ENCODE data around the gene GATAD2B. TPM values are rescaled to one million over a fixed set of nuclear protein-coding genes. Genes with fewer than 3 reads are reported as not detected.

Gene GATAD2B
- polyA plus RNA-seq, 1 donor from 2014 or later = 12.8 TPM

DNA sequence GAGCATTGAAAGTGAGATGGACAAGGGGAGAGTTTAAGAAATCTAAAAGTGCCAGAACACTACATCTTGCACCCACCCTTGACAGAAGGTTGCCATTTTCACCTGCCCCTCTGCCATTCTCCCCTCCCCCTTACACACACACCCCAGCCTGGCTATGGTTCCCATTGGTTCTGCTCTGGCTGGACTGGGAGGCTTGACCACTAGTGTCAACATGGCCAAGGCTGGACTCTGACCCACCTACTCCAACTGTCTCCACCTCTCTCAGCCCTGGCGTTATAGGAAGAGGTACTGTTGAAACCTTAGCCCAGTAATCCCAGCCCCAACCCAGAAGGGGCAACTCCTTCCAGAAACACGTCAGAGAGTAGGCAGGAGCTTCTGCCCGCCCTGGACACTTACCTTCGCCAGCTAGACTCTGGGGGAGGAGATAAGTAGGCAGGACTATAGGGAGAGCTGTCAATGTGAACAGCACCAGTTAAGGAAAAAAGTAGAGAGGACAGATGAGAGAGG lies 31.1 kb upstream of the GATAD2B start:
- H2AFZ ChIP-seq (ENCODE audit: low read depth, low read length) = no peak overlapping the region
- H3F3A ChIP-seq (ENCODE audit: insufficient read depth, low read length, poor library complexity, severe bottlenecking) = no peaks in the 10 kb centered on the region
- no peaks in the 10 kb centered on the region for H3K36me3 ChIP-seq (ENCODE audit: insufficient read depth, low read length)

DNA sequence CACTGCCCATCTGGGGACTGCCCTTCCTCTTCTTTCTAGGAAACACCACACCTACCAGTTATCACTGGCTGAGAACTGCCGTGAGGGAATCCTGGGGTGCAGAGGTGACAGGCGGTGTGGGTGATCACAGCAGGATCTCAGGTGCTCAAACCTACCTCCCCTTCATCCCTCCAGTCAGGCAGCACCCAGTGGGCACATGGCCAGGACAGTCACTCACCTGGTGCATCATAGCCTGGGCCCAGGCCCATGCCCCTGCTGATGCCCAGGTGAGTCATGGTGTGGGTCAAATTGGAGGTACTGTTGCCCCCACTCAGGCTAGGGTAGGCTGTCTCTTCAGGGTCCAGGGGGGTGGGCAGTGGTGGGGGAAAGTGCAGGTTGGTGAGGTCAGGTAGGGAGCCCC lies 29.0 kb upstream of the GATAD2B start:
- no peaks in the 10 kb centered on the region for H3F3A ChIP-seq (ENCODE audit: insufficient read depth, low read length, poor library complexity, severe bottlenecking)
- no peak overlapping the region for H3K27ac ChIP-seq (ENCODE audit: low read length)
- H3K4me3 ChIP-seq (ENCODE audit: low read length) = no peak overlapping the region
- no peaks in the 10 kb centered on the region for H3K9me2 ChIP-seq (ENCODE audit: insufficient read depth, low read length)
- H2AFZ ChIP-seq (ENCODE audit: low read depth, low read length) = no peak overlapping the region
- H3K4me2 ChIP-seq (ENCODE audit: low read length) = no peak overlapping the region
- H3K36me3 ChIP-seq (ENCODE audit: insufficient read depth, low read length) = no peaks in the 10 kb centered on the region
- no peaks in the 10 kb centered on the region for H3K9me3 ChIP-seq (ENCODE audit: low read length)
- no peak for TF ChIP-seq EZH2 (IDR thresholded peaks at IDR 0.05; ENCODE audit: borderline replicate concordance, insufficient read depth, low read length, poor library complexity, severe bottlenecking)
- TF ChIP-seq TAF1 (IDR thresholded peaks at IDR 0.05; ENCODE audit: low read depth) = no peak
- no peak for TF ChIP-seq MXI1 (conservative IDR thresholded peaks at IDR 0.05; ENCODE audit: poor library complexity, severe bottlenecking)
- no peak for TF ChIP-seq SMC3 (conservative IDR thresholded peaks at IDR 0.05; ENCODE audit: poor library complexity)
- no peak for TF ChIP-seq EP300 (conservative IDR thresholded peaks at IDR 0.05; ENCODE audit: poor library complexity, severe bottlenecking)
- TF ChIP-seq, protein P1, sequence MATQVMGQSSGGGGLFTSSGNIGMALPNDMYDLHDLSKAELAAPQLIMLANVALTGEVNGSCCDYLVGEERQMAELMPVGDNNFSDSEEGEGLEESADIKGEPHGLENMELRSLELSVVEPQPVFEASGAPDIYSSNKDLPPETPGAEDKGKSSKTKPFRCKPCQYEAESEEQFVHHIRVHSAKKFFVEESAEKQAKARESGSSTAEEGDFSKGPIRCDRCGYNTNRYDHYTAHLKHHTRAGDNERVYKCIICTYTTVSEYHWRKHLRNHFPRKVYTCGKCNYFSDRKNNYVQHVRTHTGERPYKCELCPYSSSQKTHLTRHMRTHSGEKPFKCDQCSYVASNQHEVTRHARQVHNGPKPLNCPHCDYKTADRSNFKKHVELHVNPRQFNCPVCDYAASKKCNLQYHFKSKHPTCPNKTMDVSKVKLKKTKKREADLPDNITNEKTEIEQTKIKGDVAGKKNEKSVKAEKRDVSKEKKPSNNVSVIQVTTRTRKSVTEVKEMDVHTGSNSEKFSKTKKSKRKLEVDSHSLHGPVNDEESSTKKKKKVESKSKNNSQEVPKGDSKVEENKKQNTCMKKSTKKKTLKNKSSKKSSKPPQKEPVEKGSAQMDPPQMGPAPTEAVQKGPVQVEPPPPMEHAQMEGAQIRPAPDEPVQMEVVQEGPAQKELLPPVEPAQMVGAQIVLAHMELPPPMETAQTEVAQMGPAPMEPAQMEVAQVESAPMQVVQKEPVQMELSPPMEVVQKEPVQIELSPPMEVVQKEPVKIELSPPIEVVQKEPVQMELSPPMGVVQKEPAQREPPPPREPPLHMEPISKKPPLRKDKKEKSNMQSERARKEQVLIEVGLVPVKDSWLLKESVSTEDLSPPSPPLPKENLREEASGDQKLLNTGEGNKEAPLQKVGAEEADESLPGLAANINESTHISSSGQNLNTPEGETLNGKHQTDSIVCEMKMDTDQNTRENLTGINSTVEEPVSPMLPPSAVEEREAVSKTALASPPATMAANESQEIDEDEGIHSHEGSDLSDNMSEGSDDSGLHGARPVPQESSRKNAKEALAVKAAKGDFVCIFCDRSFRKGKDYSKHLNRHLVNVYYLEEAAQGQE (IDR thresholded peaks at IDR 0.05; ENCODE audit: borderline replicate concordance) = no peak
- TF ChIP-seq RAD21 (conservative IDR thresholded peaks at IDR 0.05) = no peak
- H3K79me2 ChIP-seq (replicated peaks; ENCODE audit: insufficient read depth, low read length) = peaks cover 23% of the 10 kb centered on the region
- no peaks in the 10 kb centered on the region for H4K20me1 ChIP-seq (ENCODE audit: insufficient read depth)
- no peaks in the 10 kb centered on the region for H3K27me3 ChIP-seq (ENCODE audit: insufficient read depth, low read depth, low read length)
- no peak overlapping the region for H3K9ac ChIP-seq (ENCODE audit: low read length)

More for the DNA sequence above, 31.1 kb upstream of the GATAD2B start:
- H3K4me3 ChIP-seq (ENCODE audit: low read length) = no peak overlapping the region
- no peaks in the 10 kb centered on the region for H3K9me3 ChIP-seq (ENCODE audit: low read length)
- H3K9me2 ChIP-seq (ENCODE audit: insufficient read depth, low read length) = no peaks in the 10 kb centered on the region
- no peak overlapping the region for H3K27ac ChIP-seq (ENCODE audit: low read length)
- TF ChIP-seq, protein P2, sequence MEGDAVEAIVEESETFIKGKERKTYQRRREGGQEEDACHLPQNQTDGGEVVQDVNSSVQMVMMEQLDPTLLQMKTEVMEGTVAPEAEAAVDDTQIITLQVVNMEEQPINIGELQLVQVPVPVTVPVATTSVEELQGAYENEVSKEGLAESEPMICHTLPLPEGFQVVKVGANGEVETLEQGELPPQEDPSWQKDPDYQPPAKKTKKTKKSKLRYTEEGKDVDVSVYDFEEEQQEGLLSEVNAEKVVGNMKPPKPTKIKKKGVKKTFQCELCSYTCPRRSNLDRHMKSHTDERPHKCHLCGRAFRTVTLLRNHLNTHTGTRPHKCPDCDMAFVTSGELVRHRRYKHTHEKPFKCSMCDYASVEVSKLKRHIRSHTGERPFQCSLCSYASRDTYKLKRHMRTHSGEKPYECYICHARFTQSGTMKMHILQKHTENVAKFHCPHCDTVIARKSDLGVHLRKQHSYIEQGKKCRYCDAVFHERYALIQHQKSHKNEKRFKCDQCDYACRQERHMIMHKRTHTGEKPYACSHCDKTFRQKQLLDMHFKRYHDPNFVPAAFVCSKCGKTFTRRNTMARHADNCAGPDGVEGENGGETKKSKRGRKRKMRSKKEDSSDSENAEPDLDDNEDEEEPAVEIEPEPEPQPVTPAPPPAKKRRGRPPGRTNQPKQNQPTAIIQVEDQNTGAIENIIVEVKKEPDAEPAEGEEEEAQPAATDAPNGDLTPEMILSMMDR (IDR thresholded peaks at IDR 0.05; ENCODE audit: poor library complexity, severe bottlenecking) = no peak
- no peak for TF ChIP-seq TAF1 (IDR thresholded peaks at IDR 0.05; ENCODE audit: low read depth)
- TF ChIP-seq EP300 (conservative IDR thresholded peaks at IDR 0.05; ENCODE audit: poor library complexity, severe bottlenecking) = no peak
- no peak for TF ChIP-seq EZH2 (IDR thresholded peaks at IDR 0.05; ENCODE audit: borderline replicate concordance, insufficient read depth, low read length, poor library complexity, severe bottlenecking)
- no peak for TF ChIP-seq MXI1 (conservative IDR thresholded peaks at IDR 0.05; ENCODE audit: poor library complexity, severe bottlenecking)
- TF ChIP-seq SMC3 (conservative IDR thresholded peaks at IDR 0.05; ENCODE audit: poor library complexity) = no peak
- TF ChIP-seq POLR2AphosphoS5 (IDR thresholded peaks at IDR 0.05) = no peak
- TF ChIP-seq, protein P1 (IDR thresholded peaks at IDR 0.05; ENCODE audit: borderline replicate concordance) = no peak
- no peak for TF ChIP-seq RAD21 (conservative IDR thresholded peaks at IDR 0.05)
- no peak overlapping the region for H3K9ac ChIP-seq (ENCODE audit: low read length)
- H4K20me1 ChIP-seq (ENCODE audit: insufficient read depth) = no peaks in the 10 kb centered on the region
- H3K27me3 ChIP-seq (ENCODE audit: insufficient read depth, low read depth, low read length) = no peaks in the 10 kb centered on the region
- no peak overlapping the region for H3K4me2 ChIP-seq (ENCODE audit: low read length)
- H3K79me2 ChIP-seq (replicated peaks; ENCODE audit: insufficient read depth, low read length) = peaks cover 35% of the 10 kb centered on the region
